K562 (cell line): ENCODE data around the gene CBFA2T3. TPM values are rescaled to one million over a fixed set of nuclear protein-coding genes. Genes with fewer than 3 reads are reported as not detected.
A peak's percentile ranks its signal among the peaks of the same experiment; 100 is the strongest.

Source experiments
- ATAC-seq: fragments of 200-7000 bp; cut with Tn5 transposase; 3 replicates; pipeline ENCODE4 v1.9.1; 2020; ENCODE audit warnings: moderate library complexity
- BruUV-seq: library from RNA; stranded (reverse); fragments of 400-500 nt; replicated peaks from 2 replicates; lab custom pipeline; 2021; lab: Mats Ljungman, UMichigan
- CTCF ChIA-PET: fragments of 300-600 bp; formaldehyde crosslinking; extraction: SDS; loops from one replicate; lab custom pipeline; 2021; ENCODE audit warnings: low intra/inter-chr PET ratio; lab: Yijun Ruan, JAX
- POLR2A ChIA-PET: fragments of 300-600, 350-650 bp; sonication (Branson Sonifier 250); formaldehyde crosslinking; extraction: SDS; loops from one replicate; lab custom pipeline; 2021; ENCODE audit warnings: antibody characterized with exemption, inconsistent platforms; lab: Yijun Ruan, JAX
- DNase-seq, 4 experiments: peaks; one replicate each; pipeline versions ENCODE4 v3.0.0 to v3.0.0-alpha.2; 2011 to 2018; ENCODE audit warnings: low spot score in 3 of 4, mixed read lengths in 3 of 4; ENCODE audit errors: extremely low read depth in 1 of 4
- FAIRE-seq: peaks from 2 replicates; lab custom pipeline; 2011; peaks lifted over from hg19 to GRCh38; lab: Jason Lieb, UNC
- H2AFZ ChIP-seq: 2 replicates; pipeline ENCODE4 v1.6.0; 2011; ENCODE audit warnings: low read depth, low read length, control low read depth, inconsistent platforms
- H3K27ac ChIP-seq: fragments of 200-600 bp; 3 replicates; pipeline ENCODE4 v1.8.0; 2011; ENCODE audit warnings: low read depth, mild to moderate bottlenecking, control low read depth, inconsistent platforms, low read length, moderate library complexity, mixed read lengths; ENCODE audit errors: extremely low read depth
- H3K27me3 ChIP-seq, 2 experiments: fragments of 300-600 bp in 1 of 2; 2 replicates in 1 of 2; 3 replicates in 1 of 2; pipeline versions ENCODE4 v1.6.0 to v1.8.0; 2011; ENCODE audit warnings: inconsistent platforms in 2 of 2, low read length in 2 of 2, mild to moderate bottlenecking in 1 of 2, mixed read lengths in 1 of 2, moderate library complexity in 1 of 2; ENCODE audit not compliant: control insufficient read depth in 2 of 2, insufficient read depth in 2 of 2
- H3K36me3 ChIP-seq: fragments of 300-600 bp; 3 replicates; pipeline ENCODE4 v1.8.0; 2011; ENCODE audit warnings: mild to moderate bottlenecking, low read length, inconsistent platforms; ENCODE audit not compliant: control insufficient read depth, insufficient read depth
- H3K4me1 ChIP-seq, 2 experiments: fragments of 200-600 bp in 1 of 2; replicated peaks in 1 of 2; 2 replicates in 1 of 2; 3 replicates in 1 of 2; pipeline versions ENCODE4 v1.5.1 to v1.8.0; 2011; ENCODE audit warnings: inconsistent platforms in 2 of 2, low read length in 2 of 2, mild to moderate bottlenecking in 1 of 2, mixed read lengths in 1 of 2, moderate library complexity in 1 of 2; ENCODE audit not compliant: control insufficient read depth in 2 of 2, insufficient read depth in 2 of 2
- H3K4me2 ChIP-seq: 2 replicates; pipeline ENCODE4 v1.6.1; 2011; ENCODE audit warnings: low read length, control low read depth, inconsistent platforms, mixed read lengths; ENCODE audit not compliant: insufficient read depth
- H3K4me3 ChIP-seq: fragments of 200-600 bp; sonication (generic), shearing (Covaris generic); 2 replicates; pipeline ENCODE4 v1.5.1; 2016; ENCODE audit warnings: control low read depth, inconsistent platforms
- H3K79me2 ChIP-seq: fragments of 200-600 bp; 3 replicates; pipeline ENCODE4 v1.8.0; 2011; ENCODE audit warnings: low read length, inconsistent platforms; ENCODE audit not compliant: control insufficient read depth, insufficient read depth
- H3K9ac ChIP-seq, 2 experiments: 2 replicates each; pipeline versions ENCODE4 v1.6.0 to v1.6.1; 2011; ENCODE audit warnings: low read depth in 2 of 2, low read length in 2 of 2, control low read depth in 1 of 2, inconsistent platforms in 1 of 2, mild to moderate bottlenecking in 1 of 2, mixed read lengths in 1 of 2; ENCODE audit not compliant: insufficient read depth in 1 of 2
- H3K9me1 ChIP-seq: one replicate; pipeline ENCODE4 v1.6.0; 2011; ENCODE audit warnings: inconsistent platforms, mild to moderate bottlenecking, low read length, moderate library complexity; ENCODE audit not compliant: control insufficient read depth, insufficient read depth
- H3K9me3 ChIP-seq: replicated peaks from 2 replicates; pipeline ENCODE4 v1.5.1; 2011; ENCODE audit warnings: low read depth, low read length, inconsistent platforms; ENCODE audit not compliant: control insufficient read depth, insufficient read depth
- H4K20me1 ChIP-seq: replicated peaks from 2 replicates; pipeline ENCODE4 v1.6.1; 2011; ENCODE audit warnings: low read length, inconsistent platforms, mixed read lengths; ENCODE audit not compliant: control insufficient read depth, insufficient read depth
- DDX20 ChIP-seq: fragments of 450-650 bp; IDR thresholded peaks from 2 replicates; pipeline ENCODE4 v1.6.1; 2016; ENCODE audit warnings: missing genetic modification characterization, low read depth, mild to moderate bottlenecking, missing compliant biosample characterization, moderate library complexity
- IFI16 ChIP-seq: fragments of 250-450 bp; sonication (Bioruptor Pico); IDR thresholded peaks from 2 replicates; pipeline ENCODE4 v2.1.2; 2022; ENCODE audit warnings: mild to moderate bottlenecking, inconsistent platforms
- JUND ChIP-seq, 2 experiments: IDR thresholded peaks; 2 replicates in 1 of 2; 3 replicates in 1 of 2; pipeline ENCODE4 v1.6.1; 2011; ENCODE audit warnings: borderline replicate concordance in 2 of 2, low read depth in 2 of 2, low read length in 2 of 2, improper control_type of control experiment in 1 of 2, missing biosample characterization in 1 of 2, missing genetic modification characterization in 1 of 2, missing genetic modification reagents in 1 of 2
- NFE2L1 ChIP-seq: fragments of 450-650 bp; IDR thresholded peaks from 2 replicates; pipeline ENCODE4 v1.6.1; 2016; ENCODE audit warnings: missing genetic modification characterization, low read depth, mild to moderate bottlenecking, missing compliant biosample characterization, moderate library complexity, borderline replicate concordance
- SUPT5H ChIP-seq: fragments of 450-650 bp; IDR thresholded peaks from 2 replicates; pipeline ENCODE4 v1.6.1; 2016
- WGBS: fragments of 100-300 bp; shearing (Covaris generic); methylation state at CpG from one replicate; pipeline ENCODE4 v1.1.6; 2016; ENCODE audit warnings: low coverage, mixed read lengths; ENCODE audit not compliant: insufficient coverage; ENCODE audit errors: missing lambda C conversion rate; 5-methylcytosine and 5-hydroxymethylcytosine counted together
- in situ Hi-C: fragments of 300-500 bp; cut with MboI; formaldehyde crosslinking; loops from 4 replicates; pipeline ENCODE4 v1.15.0; 2018; ENCODE audit warnings: inconsistent platforms, mixed read lengths
- intact Hi-C: fragments of 100-400 bp; cut with micrococcal nuclease; formaldehyde crosslinking; loops from 2 replicates; pipeline ENCODE4 v1.14.2; 2022
- polyA plus RNA-seq, 8 experiments: library from polyadenylated mRNA; depleted of rRNA in 4 of 8; stranded (reverse) in 5 of 8; unstranded in 3 of 8; fragments of >200 nt; fragmentation: Nextera tagmentation in 2 of 8; fragmentation: Illumina TruSeq in 1 of 8; extraction: Ambion mirVana in 2 of 8; extraction: Trizol in 1 of 8; gene quantifications; 2 replicates each; pipeline versions ENCODE4 v1.2.1 to v1.2.3, GENCODE V29; 2011 to 2014; ENCODE audit warnings: inconsistent platforms in 1 of 8, missing spikeins in 1 of 8
- total RNA-seq, 7 experiments: library from RNA; depleted of rRNA in 6 of 7; stranded (reverse); fragments of >200 nt in 6 of 7; fragmentation: Illumina TruSeq in 2 of 7; extraction: Trizol in 2 of 7; gene quantifications; 2 replicates each; pipeline versions ENCODE4 v1.2.1 to v1.2.3, GENCODE V29; 2011 to 2021; ENCODE audit warnings: low replicate concordance in 1 of 7
- TF ChIP-seq, protein P1 (sequence below): fragments of 250-450 bp; sonication (Bioruptor Pico); IDR thresholded peaks from 2 replicates; pipeline ENCODE4 v1.4.0; 2020; ENCODE audit warnings: mild to moderate bottlenecking, moderate library complexity
- TF ChIP-seq, protein P2 (sequence below): fragments of 450-650 bp; formaldehyde crosslinking; IDR thresholded peaks from 2 replicates; pipeline ENCODE4 v1.4.0; 2020; ENCODE audit warnings: mild to moderate bottlenecking, mixed read lengths
- TF ChIP-seq, protein P3 (sequence below): sonication (generic); formaldehyde crosslinking; IDR thresholded peaks from 2 replicates; pipeline ENCODE4 v1.8.0; 2023; ENCODE audit warnings: missing genetic modification reagents, mild to moderate bottlenecking, borderline replicate concordance

CBFA2T3 gene
- total and polyA plus RNA-seq, 9 of the 15 experiments (the other 6 are each of a cell fraction or from before 2014, with no cell fraction given), result 2.3 to 145 (median 6.7) TPM

DNA sequence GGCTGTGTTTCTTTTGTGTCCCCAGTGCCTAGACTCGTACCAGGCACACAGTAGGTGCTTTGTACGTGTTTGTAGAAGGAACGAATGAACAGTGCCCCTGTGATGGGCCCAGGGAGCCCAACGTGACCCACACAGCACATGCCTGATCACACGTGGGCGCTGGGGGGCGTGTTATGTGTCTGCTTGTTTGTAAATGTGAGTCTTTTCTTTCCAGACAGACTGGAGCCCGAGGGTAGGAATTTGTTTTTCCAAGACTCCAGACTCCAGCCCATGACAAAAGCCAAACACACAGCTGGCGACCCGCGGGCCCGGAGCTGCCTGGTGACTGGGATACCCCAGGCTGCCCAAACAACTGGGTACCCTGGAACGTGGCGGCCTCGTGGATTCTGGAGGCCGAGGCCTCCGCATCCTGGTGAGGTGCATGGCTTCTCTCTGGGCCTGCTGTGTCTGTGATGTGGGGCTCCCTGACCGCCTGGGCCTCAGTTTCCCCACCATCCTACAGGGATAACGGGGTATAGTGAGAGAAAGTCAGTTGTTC is 14.9 kb upstream of the CBFA2T3 start:
- H3K9me1 ChIP-seq, result peaks cover 4% of the 10 kb centered on the region
- FAIRE-seq (peak; percentile 61), ATAC-seq (peak; percentile 25; the same call in 2 of the 3 replicates), DNase-seq (peak; percentile 56 to 78 (median 58))
- intact Hi-C loops, result loop anchor here (1.0 to 5.0 kb wide), 3 partner anchors 12 to 100 kb away; partner anchors contain the start of genes ACSF3 and CBFA2T3
- in situ Hi-C loops, result no loop called here
- H3K79me2 ChIP-seq, result peaks cover 8% of the 10 kb centered on the region; the same call in 2 of the 3 replicates
- no peaks in the 10 kb centered on the region for H3K27me3 ChIP-seq
- no TSS peak for BruUV-seq
- H3K27ac ChIP-seq, result peak overlapping the region; percentile 97
- ChIA-PET CTCF (no interaction called here), POLR2A (interaction anchor here (0.7 to 1.0 kb wide), 3 partner anchors 10 to 123 kb away, joined by 3 to 4 read pairs (median 3); no protein-coding TSS in a partner anchor)
- H4K20me1 ChIP-seq, result no peaks in the 10 kb centered on the region
- H3K9ac ChIP-seq, result peak overlapping the region; percentile 68 to 79
- H3K9me3 ChIP-seq, result peaks cover 1% of the 10 kb centered on the region; the same call in 1 of the 2 replicates
- peak overlapping the region; percentile 81; the same call in 1 of the 2 replicates for H3K4me2 ChIP-seq
- no peaks in the 10 kb centered on the region for H3K36me3 ChIP-seq
- peaks cover 54 to 85% of the 10 kb centered on the region in 2 experiments for H3K4me1 ChIP-seq
- 11% methylated on average over 19 of the region's 19 CpGs for WGBS
- H3K4me3 ChIP-seq, result no peak overlapping the region
- no peak overlapping the region for H2AFZ ChIP-seq
- no peak for TF ChIP-seq DDX20 (tag)
- TF ChIP-seq JUND (IDR thresholded peaks at IDR 0.05; ENCODE audit: borderline replicate concordance, low read depth, low read length), result no peak
- 0 out of 3 replicates have a peak, but pooled peaks have one; percentile 47 for TF ChIP-seq JUND (tag; IDR thresholded peaks at IDR 0.05; ENCODE audit: borderline replicate concordance, low read depth, low read length)
- no peak for TF ChIP-seq SUPT5H
- TF ChIP-seq, protein P1, sequence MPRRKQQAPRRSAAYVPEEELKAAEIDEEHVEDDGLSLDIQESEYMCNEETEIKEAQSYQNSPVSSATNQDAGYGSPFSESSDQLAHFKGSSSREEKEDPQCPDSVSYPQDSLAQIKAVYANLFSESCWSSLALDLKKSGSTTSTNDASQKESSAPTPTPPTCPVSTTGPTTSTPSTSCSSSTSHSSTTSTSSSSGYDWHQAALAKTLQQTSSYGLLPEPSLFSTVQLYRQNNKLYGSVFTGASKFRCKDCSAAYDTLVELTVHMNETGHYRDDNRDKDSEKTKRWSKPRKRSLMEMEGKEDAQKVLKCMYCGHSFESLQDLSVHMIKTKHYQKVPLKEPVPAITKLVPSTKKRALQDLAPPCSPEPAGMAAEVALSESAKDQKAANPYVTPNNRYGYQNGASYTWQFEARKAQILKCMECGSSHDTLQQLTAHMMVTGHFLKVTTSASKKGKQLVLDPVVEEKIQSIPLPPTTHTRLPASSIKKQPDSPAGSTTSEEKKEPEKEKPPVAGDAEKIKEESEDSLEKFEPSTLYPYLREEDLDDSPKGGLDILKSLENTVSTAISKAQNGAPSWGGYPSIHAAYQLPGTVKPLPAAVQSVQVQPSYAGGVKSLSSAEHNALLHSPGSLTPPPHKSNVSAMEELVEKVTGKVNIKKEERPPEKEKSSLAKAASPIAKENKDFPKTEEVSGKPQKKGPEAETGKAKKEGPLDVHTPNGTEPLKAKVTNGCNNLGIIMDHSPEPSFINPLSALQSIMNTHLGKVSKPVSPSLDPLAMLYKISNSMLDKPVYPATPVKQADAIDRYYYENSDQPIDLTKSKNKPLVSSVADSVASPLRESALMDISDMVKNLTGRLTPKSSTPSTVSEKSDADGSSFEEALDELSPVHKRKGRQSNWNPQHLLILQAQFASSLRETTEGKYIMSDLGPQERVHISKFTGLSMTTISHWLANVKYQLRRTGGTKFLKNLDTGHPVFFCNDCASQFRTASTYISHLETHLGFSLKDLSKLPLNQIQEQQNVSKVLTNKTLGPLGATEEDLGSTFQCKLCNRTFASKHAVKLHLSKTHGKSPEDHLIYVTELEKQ (CRISPR knock-in tag), result 0 out of 2 replicates have a peak, but pooled peaks have one; percentile 22
- 0 out of 2 replicates have a peak, but pooled peaks have one; percentile 18 for TF ChIP-seq IFI16 (CRISPR knock-in tag)
- TF ChIP-seq, protein P2, sequence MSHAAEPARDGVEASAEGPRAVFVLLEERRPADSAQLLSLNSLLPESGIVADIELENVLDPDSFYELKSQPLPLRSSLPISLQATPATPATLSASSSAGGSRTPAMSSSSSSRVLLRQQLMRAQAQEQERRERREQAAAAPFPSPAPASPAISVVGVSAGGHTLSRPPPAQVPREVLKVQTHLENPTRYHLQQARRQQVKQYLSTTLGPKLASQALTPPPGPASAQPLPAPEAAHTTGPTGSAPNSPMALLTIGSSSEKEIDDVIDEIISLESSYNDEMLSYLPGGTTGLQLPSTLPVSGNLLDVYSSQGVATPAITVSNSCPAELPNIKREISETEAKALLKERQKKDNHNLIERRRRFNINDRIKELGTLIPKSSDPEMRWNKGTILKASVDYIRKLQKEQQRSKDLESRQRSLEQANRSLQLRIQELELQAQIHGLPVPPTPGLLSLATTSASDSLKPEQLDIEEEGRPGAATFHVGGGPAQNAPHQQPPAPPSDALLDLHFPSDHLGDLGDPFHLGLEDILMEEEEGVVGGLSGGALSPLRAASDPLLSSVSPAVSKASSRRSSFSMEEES (CRISPR knock-in tag), result peak; percentile 3; the same call in 1 of the 2 replicates
- no peak; the same call in 1 of the 2 replicates for TF ChIP-seq NFE2L1
- TF ChIP-seq, protein P3, sequence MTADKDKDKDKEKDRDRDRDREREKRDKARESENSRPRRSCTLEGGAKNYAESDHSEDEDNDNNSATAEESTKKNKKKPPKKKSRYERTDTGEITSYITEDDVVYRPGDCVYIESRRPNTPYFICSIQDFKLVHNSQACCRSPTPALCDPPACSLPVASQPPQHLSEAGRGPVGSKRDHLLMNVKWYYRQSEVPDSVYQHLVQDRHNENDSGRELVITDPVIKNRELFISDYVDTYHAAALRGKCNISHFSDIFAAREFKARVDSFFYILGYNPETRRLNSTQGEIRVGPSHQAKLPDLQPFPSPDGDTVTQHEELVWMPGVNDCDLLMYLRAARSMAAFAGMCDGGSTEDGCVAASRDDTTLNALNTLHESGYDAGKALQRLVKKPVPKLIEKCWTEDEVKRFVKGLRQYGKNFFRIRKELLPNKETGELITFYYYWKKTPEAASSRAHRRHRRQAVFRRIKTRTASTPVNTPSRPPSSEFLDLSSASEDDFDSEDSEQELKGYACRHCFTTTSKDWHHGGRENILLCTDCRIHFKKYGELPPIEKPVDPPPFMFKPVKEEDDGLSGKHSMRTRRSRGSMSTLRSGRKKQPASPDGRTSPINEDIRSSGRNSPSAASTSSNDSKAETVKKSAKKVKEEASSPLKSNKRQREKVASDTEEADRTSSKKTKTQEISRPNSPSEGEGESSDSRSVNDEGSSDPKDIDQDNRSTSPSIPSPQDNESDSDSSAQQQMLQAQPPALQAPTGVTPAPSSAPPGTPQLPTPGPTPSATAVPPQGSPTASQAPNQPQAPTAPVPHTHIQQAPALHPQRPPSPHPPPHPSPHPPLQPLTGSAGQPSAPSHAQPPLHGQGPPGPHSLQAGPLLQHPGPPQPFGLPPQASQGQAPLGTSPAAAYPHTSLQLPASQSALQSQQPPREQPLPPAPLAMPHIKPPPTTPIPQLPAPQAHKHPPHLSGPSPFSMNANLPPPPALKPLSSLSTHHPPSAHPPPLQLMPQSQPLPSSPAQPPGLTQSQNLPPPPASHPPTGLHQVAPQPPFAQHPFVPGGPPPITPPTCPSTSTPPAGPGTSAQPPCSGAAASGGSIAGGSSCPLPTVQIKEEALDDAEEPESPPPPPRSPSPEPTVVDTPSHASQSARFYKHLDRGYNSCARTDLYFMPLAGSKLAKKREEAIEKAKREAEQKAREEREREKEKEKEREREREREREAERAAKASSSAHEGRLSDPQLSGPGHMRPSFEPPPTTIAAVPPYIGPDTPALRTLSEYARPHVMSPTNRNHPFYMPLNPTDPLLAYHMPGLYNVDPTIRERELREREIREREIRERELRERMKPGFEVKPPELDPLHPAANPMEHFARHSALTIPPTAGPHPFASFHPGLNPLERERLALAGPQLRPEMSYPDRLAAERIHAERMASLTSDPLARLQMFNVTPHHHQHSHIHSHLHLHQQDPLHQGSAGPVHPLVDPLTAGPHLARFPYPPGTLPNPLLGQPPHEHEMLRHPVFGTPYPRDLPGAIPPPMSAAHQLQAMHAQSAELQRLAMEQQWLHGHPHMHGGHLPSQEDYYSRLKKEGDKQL (CRISPR knock-in tag), result no peak
